K562 (cell line): ENCODE results near the gene EVX1. TPM values are rescaled to one million over a fixed set of nuclear protein-coding genes. Genes with fewer than 3 reads are reported as not detected.

ENCODE experiments used
- ATAC-seq: fragments of 200-7000 bp; cut with Tn5 transposase; 3 replicates; pipeline ENCODE4 v1.9.1; 2020; ENCODE audit warnings: moderate library complexity
- BruUV-seq: library from RNA; stranded (reverse); fragments of 400-500 nt; replicated peaks from 2 replicates; lab custom pipeline; 2021; lab: Mats Ljungman, UMichigan
- CTCF ChIA-PET: fragments of 300-600 bp; formaldehyde crosslinking; extraction: SDS; loops from one replicate; lab custom pipeline; 2021; ENCODE audit warnings: low intra/inter-chr PET ratio; lab: Yijun Ruan, JAX
- POLR2A ChIA-PET: fragments of 300-600, 350-650 bp; sonication (Branson Sonifier 250); formaldehyde crosslinking; extraction: SDS; loops from one replicate; lab custom pipeline; 2021; ENCODE audit warnings: antibody characterized with exemption, inconsistent platforms; lab: Yijun Ruan, JAX
- DNase-seq, 4 experiments: peaks; one replicate each; pipeline versions ENCODE4 v3.0.0 to v3.0.0-alpha.2; 2011 to 2018; ENCODE audit warnings: low spot score in 3 of 4, mixed read lengths in 3 of 4; ENCODE audit errors: extremely low read depth in 1 of 4
- FAIRE-seq: peaks from 2 replicates; lab custom pipeline; 2011; peaks lifted over from hg19 to GRCh38; lab: Jason Lieb, UNC
- H2AFZ ChIP-seq: 2 replicates; pipeline ENCODE4 v1.6.0; 2011; ENCODE audit warnings: low read depth, low read length, control low read depth, inconsistent platforms
- H3K27ac ChIP-seq: fragments of 200-600 bp; 3 replicates; pipeline ENCODE4 v1.8.0; 2011; ENCODE audit warnings: low read depth, mild to moderate bottlenecking, control low read depth, inconsistent platforms, low read length, moderate library complexity, mixed read lengths; ENCODE audit errors: extremely low read depth
- H3K27me3 ChIP-seq, 2 experiments: fragments of 300-600 bp in 1 of 2; 2 replicates in 1 of 2; 3 replicates in 1 of 2; pipeline versions ENCODE4 v1.6.0 to v1.8.0; 2011; ENCODE audit warnings: inconsistent platforms in 2 of 2, low read length in 2 of 2, mild to moderate bottlenecking in 1 of 2, mixed read lengths in 1 of 2, moderate library complexity in 1 of 2; ENCODE audit not compliant: control insufficient read depth in 2 of 2, insufficient read depth in 2 of 2
- H3K36me3 ChIP-seq: fragments of 300-600 bp; 3 replicates; pipeline ENCODE4 v1.8.0; 2011; ENCODE audit warnings: mild to moderate bottlenecking, low read length, inconsistent platforms; ENCODE audit not compliant: control insufficient read depth, insufficient read depth
- H3K4me1 ChIP-seq, 2 experiments: fragments of 200-600 bp in 1 of 2; replicated peaks in 1 of 2; 2 replicates in 1 of 2; 3 replicates in 1 of 2; pipeline versions ENCODE4 v1.5.1 to v1.8.0; 2011; ENCODE audit warnings: inconsistent platforms in 2 of 2, low read length in 2 of 2, mild to moderate bottlenecking in 1 of 2, mixed read lengths in 1 of 2, moderate library complexity in 1 of 2; ENCODE audit not compliant: control insufficient read depth in 2 of 2, insufficient read depth in 2 of 2
- H3K4me2 ChIP-seq: 2 replicates; pipeline ENCODE4 v1.6.1; 2011; ENCODE audit warnings: low read length, control low read depth, inconsistent platforms, mixed read lengths; ENCODE audit not compliant: insufficient read depth
- H3K4me3 ChIP-seq: fragments of 200-600 bp; sonication (generic), shearing (Covaris generic); 2 replicates; pipeline ENCODE4 v1.5.1; 2016; ENCODE audit warnings: control low read depth, inconsistent platforms
- H3K79me2 ChIP-seq: fragments of 200-600 bp; 3 replicates; pipeline ENCODE4 v1.8.0; 2011; ENCODE audit warnings: low read length, inconsistent platforms; ENCODE audit not compliant: control insufficient read depth, insufficient read depth
- H3K9ac ChIP-seq, 2 experiments: 2 replicates each; pipeline versions ENCODE4 v1.6.0 to v1.6.1; 2011; ENCODE audit warnings: low read depth in 2 of 2, low read length in 2 of 2, control low read depth in 1 of 2, inconsistent platforms in 1 of 2, mild to moderate bottlenecking in 1 of 2, mixed read lengths in 1 of 2; ENCODE audit not compliant: insufficient read depth in 1 of 2
- H3K9me1 ChIP-seq: one replicate; pipeline ENCODE4 v1.6.0; 2011; ENCODE audit warnings: inconsistent platforms, mild to moderate bottlenecking, low read length, moderate library complexity; ENCODE audit not compliant: control insufficient read depth, insufficient read depth
- H3K9me3 ChIP-seq: replicated peaks from 2 replicates; pipeline ENCODE4 v1.5.1; 2011; ENCODE audit warnings: low read depth, low read length, inconsistent platforms; ENCODE audit not compliant: control insufficient read depth, insufficient read depth
- H4K20me1 ChIP-seq: replicated peaks from 2 replicates; pipeline ENCODE4 v1.6.1; 2011; ENCODE audit warnings: low read length, inconsistent platforms, mixed read lengths; ENCODE audit not compliant: control insufficient read depth, insufficient read depth
- CREB3L1 ChIP-seq: fragments of 450-650 bp; IDR thresholded peaks from 2 replicates; pipeline ENCODE4 v1.6.1; 2014; ENCODE audit warnings: low read depth, mild to moderate bottlenecking, moderate library complexity, borderline replicate concordance
- DMBX1 ChIP-seq: fragments of 250-450 bp; sonication (Bioruptor Pico); IDR thresholded peaks from 2 replicates; pipeline ENCODE4 v1.8.0; 2022; ENCODE audit warnings: inconsistent platforms, mild to moderate bottlenecking, moderate library complexity, borderline replicate concordance
- KAT2B ChIP-seq: IDR thresholded peaks from one replicate; pipeline ENCODE4 v1.6.1; 2012; ENCODE audit warnings: low read depth, mild to moderate bottlenecking, control low read depth, inconsistent platforms, low read length, moderate library complexity
- RAD21 ChIP-seq, 2 experiments: fragments of 250-450 bp in 1 of 2; fragments of 450-650 bp in 1 of 2; sonication (Bioruptor Pico) in 1 of 2; formaldehyde crosslinking in 1 of 2; IDR thresholded peaks in 1 of 2; conservative IDR thresholded peaks in 1 of 2; 2 replicates each; pipeline versions ENCODE4 v1.4.0 to v1.8.0; 2020 to 2022; ENCODE audit warnings: mild to moderate bottlenecking in 2 of 2, moderate library complexity in 1 of 2
- THRAP3 ChIP-seq: fragments of 450-650 bp; IDR thresholded peaks from 2 replicates; pipeline ENCODE4 v1.6.1; 2016; ENCODE audit warnings: mild to moderate bottlenecking, inconsistent platforms, borderline replicate concordance
- TRIM25 ChIP-seq: fragments of 450-650 bp; IDR thresholded peaks from 2 replicates; pipeline ENCODE4 v1.7.0; 2016; ENCODE audit warnings: borderline replicate concordance
- ZBTB34 ChIP-seq: fragments of 250-450 bp; sonication (Bioruptor Pico); IDR thresholded peaks from 2 replicates; pipeline ENCODE4 v1.8.0; 2021; ENCODE audit warnings: mild to moderate bottlenecking, moderate library complexity
- WGBS: fragments of 100-300 bp; shearing (Covaris generic); methylation state at CpG from one replicate; pipeline ENCODE4 v1.1.6; 2016; ENCODE audit warnings: low coverage, mixed read lengths; ENCODE audit not compliant: insufficient coverage; ENCODE audit errors: missing lambda C conversion rate; 5-methylcytosine and 5-hydroxymethylcytosine counted together
- in situ Hi-C: fragments of 300-500 bp; cut with MboI; formaldehyde crosslinking; loops from 4 replicates; pipeline ENCODE4 v1.15.0; 2018; ENCODE audit warnings: inconsistent platforms, mixed read lengths
- intact Hi-C: fragments of 100-400 bp; cut with micrococcal nuclease; formaldehyde crosslinking; loops from 2 replicates; pipeline ENCODE4 v1.14.2; 2022
- polyA plus RNA-seq, 8 experiments: library from polyadenylated mRNA; depleted of rRNA in 4 of 8; stranded (reverse) in 5 of 8; unstranded in 3 of 8; fragments of >200 nt; fragmentation: Nextera tagmentation in 2 of 8; fragmentation: Illumina TruSeq in 1 of 8; extraction: Ambion mirVana in 2 of 8; extraction: Trizol in 1 of 8; gene quantifications; 2 replicates each; pipeline versions ENCODE4 v1.2.1 to v1.2.3, GENCODE V29; 2011 to 2014; ENCODE audit warnings: inconsistent platforms in 1 of 8, missing spikeins in 1 of 8
- total RNA-seq, 7 experiments: library from RNA; depleted of rRNA in 6 of 7; stranded (reverse); fragments of >200 nt in 6 of 7; fragmentation: Illumina TruSeq in 2 of 7; extraction: Trizol in 2 of 7; gene quantifications; 2 replicates each; pipeline versions ENCODE4 v1.2.1 to v1.2.3, GENCODE V29; 2011 to 2021; ENCODE audit warnings: low replicate concordance in 1 of 7

Gene EVX1
- total and polyA plus RNA-seq, 9 of the 15 experiments (the other 6 are each of a cell fraction or from before 2014, with no cell fraction given) = not detected

GRCh38 chr7:27248427-27248806, 5.8 kb downstream of the EVX1 start (continued):
- TF ChIP-seq RAD21 (CRISPR knock-in tag; conservative IDR thresholded peaks at IDR 0.05 in 1 of 2, IDR thresholded peaks at IDR 0.05 in 1 of 2) (no peak), THRAP3 (no peak), TRIM25 (no peak), ZBTB34 (CRISPR knock-in tag) (no peak)

- peaks cover 9% of the 10 kb centered on the region for H4K20me1 ChIP-seq
- intact Hi-C loops (no loop called here), in situ Hi-C loops (no loop called here)
- H3K9ac ChIP-seq = no peak overlapping the region
- H3K9me1 ChIP-seq = no peaks in the 10 kb centered on the region
- no peak overlapping the region for H2AFZ ChIP-seq
- no peak overlapping the region for H3K27ac ChIP-seq
- H3K36me3 ChIP-seq = no peaks in the 10 kb centered on the region
- no peak overlapping the region for H3K4me2 ChIP-seq
- no peak for TF ChIP-seq KAT2B
- no peak for TF ChIP-seq DMBX1 (CRISPR knock-in tag)
- no peak for TF ChIP-seq CREB3L1
- peaks cover 0 to 23% of the 10 kb centered on the region in 2 experiments; a peak in 1 of 5 replicates for H3K4me1 ChIP-seq
- WGBS = 0% methylated on average over 23 of the region's 23 CpGs
- no peak for DNase-seq
- no peaks in the 10 kb centered on the region for H3K9me3 ChIP-seq
- H3K79me2 ChIP-seq = no peaks in the 10 kb centered on the region
- peaks cover 72 to 91% of the 10 kb centered on the region in 2 experiments for H3K27me3 ChIP-seq
- ChIA-PET POLR2A (no interaction called here), CTCF (no interaction called here)
- ATAC-seq = no peak
- FAIRE-seq = no peak
- H3K4me3 ChIP-seq = no peak overlapping the region
- no TSS peak for BruUV-seq
These were observed 6.5 kb downstream of the EVX1 start for GRCh38 chr7:27248911-27249723.
